ENCODE data around the gene MSRB3.
A peak's percentile ranks its signal among the peaks of the same experiment; 100 is the strongest.

Gene MSRB3

DNA sequence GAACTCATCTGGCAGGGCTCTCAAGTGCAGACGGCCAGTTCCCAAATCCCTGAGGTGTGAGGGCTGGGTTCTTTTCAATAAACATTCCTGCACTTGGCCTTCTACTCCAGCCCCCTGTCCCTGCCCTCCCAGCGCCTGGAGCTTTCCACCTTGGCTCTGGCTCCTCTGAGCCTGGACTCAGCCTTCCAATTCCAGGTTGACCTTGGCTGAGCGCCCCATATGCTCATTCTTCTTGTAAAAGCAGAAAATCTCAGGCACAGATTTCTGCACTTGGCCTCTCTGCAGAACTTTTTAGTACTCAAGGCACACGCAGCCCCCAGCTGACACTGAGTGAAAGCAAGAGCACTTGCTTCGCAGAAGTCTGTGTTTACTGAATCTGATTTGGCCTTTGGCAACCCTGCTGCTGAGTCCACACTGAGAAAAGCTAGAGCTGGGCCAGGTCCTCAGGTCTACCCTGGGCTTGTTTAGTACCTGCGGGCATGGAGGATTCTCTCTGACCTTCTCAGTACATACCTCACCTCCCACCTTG is 222.7 kb downstream of the MSRB3 start:
- peak; percentile 52 for DNase-seq

- DNase-seq, result no peak
Observed at GRCh38 chr12:65501935-65502334, 223.5 kb downstream of the MSRB3 start.

DNA sequence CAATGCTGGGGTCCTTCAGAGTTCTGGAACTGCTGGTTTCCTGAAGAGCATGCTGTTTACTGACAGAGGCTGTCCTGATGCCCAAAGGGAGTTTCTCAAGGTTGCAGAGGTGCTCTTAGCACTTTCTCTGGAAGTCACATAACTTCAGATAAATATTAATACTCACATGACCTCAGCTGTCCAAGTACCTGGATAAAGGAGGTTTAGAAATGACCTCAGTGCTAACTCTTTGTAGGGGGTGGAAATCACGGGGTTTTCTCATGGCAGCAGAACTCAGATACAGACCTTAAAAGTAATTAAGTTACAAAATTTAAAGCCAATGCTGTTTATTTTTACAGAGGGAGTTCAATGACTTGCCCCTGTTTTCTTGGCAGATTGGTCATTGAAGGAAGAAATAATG is 225.9 kb downstream of the MSRB3 start:
- DNase-seq, result no peak

DNA sequence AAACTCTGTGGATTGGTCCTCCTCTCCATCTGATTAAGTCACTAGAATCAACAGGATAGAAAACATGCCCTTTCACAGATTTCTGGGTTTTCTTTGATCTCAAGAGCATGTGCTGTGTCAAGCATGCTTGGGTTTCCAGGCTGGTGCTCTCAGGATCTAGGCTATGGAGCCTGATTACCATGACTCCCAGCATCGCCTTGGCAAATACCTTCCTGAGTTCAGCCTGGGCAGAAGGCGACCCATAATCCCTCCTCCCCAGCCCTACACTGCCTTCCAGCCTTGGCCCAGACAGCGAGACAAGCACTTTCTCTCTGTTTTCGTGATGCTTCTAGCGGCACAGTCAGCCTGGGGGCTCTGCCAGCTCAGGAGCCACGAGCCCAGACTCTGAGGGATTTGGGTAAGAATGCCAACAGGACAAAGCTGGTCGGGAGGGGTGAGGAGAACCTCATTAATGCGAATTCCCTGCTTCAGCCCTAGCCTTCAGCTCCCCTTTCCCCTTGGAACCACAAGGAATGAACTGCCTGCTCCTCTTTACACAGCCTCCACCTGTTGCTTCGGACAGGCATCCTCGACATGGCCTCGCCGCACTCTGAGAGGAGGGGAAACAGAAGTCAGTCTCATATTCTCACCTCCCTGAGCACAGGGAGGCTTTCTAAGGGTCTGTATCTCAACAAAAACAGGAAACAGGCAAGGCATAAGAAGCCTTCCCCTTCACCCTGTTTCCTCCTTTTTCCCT is 227.1 kb downstream of the MSRB3 start:
- no peak for DNase-seq

GRCh38 chr12:65508276-65509035 is 230.0 kb downstream of the MSRB3 start:
- peak; percentile 56 for DNase-seq

DNA sequence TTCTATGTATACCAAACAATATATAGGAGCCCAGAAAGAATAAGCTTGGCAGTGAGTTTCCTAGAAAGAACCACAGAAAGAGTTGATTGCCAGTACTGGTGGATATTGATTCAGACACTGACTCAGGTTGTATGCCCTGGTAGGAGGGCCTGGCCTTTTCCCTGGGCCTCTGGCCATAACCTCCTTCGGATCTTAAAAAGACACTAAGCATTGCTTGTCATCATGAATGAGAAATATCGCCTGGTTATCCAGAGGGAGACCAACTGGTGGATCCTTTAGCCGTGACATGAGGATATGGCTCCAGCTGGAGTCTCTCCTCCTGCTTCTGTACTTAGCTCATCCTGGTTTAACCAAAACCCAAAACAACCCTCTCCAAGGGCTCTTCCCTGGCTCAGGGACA is 231.5 kb downstream of the MSRB3 start:
- peak; percentile 72 for DNase-seq

DNA sequence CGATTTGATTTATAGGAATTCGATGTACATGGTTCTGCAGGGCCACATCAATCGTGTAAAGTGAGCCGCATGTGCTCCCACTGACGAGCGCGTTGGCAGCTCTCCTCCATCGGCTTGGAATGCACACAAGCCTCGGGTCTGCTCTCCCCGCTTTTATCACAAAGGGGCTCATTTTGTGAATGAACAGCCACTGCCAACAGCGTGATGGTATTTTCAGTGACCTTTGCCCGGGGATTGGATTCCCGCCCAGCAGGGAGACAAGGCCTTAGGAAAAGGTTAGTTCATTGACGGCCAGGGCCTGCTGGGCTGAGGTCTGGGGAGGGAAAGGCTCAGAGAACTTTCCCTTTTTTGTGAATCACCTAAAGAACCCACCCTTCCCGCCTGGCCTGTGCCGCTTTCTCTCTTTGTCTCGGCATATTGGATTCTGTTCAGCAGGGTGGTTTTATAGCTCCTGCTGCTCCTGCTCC is 232.1 kb downstream of the MSRB3 start:
- DNase-seq, result peak; percentile 85

- DNase-seq, result peak; percentile 90
Observed at GRCh38 chr12:65511134-65511834, 232.8 kb downstream of the MSRB3 start.

GRCh38 chr12:65511912-65512311 is 233.4 kb downstream of the MSRB3 start:
- no peak for DNase-seq

All from fibroblast of upper back skin (primary cell).